OCI-LY1 (cell line): ENCODE measurements around the gene COG2.

Experiments
- EZH2 ChIP-seq: fragments of 200-600 bp; sonication (generic), shearing (Covaris generic); IDR thresholded peaks from 2 replicates; pipeline ENCODE4 v1.8.0; 2017; ENCODE audit warnings: borderline replicate concordance, mixed run types, mild to moderate bottlenecking, antibody characterized with exemption, low read length, moderate library complexity, mixed read lengths
- TF ChIP-seq, protein P1 (sequence below): fragments of 200-600 bp; sonication (generic), shearing (Covaris generic); IDR thresholded peaks from 2 replicates; pipeline ENCODE4 v1.5.1; 2017; ENCODE audit warnings: mild to moderate bottlenecking, antibody characterized with exemption, low read length, moderate library complexity, mixed read lengths

DNA sequence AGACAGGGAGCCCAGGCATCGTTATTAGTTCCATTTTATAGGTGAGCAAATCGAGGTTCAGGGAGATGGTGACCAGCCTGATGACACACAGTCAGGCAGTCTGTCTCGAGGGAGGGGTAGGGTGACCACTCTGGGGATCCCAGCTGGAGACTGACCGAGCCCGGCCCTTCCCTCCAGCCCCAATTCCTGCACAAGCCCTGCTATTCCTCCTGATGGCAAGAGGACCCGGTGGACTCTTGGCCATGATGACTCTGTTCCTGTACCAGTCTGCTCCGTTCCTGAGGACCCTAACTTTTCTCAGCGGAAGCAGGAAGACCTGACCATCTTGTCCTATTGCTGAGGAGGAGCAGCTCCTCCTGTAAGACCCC, 71.2 kb downstream of the COG2 start:
- TF ChIP-seq, protein P1, sequence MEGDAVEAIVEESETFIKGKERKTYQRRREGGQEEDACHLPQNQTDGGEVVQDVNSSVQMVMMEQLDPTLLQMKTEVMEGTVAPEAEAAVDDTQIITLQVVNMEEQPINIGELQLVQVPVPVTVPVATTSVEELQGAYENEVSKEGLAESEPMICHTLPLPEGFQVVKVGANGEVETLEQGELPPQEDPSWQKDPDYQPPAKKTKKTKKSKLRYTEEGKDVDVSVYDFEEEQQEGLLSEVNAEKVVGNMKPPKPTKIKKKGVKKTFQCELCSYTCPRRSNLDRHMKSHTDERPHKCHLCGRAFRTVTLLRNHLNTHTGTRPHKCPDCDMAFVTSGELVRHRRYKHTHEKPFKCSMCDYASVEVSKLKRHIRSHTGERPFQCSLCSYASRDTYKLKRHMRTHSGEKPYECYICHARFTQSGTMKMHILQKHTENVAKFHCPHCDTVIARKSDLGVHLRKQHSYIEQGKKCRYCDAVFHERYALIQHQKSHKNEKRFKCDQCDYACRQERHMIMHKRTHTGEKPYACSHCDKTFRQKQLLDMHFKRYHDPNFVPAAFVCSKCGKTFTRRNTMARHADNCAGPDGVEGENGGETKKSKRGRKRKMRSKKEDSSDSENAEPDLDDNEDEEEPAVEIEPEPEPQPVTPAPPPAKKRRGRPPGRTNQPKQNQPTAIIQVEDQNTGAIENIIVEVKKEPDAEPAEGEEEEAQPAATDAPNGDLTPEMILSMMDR = no peak
- no peak for TF ChIP-seq EZH2
